A549 (cell line): ENCODE measurements around the gene HOMER1. TPM values are rescaled to one million over a fixed set of nuclear protein-coding genes. Genes with fewer than 3 reads are reported as not detected.

Source experiments
- ATAC-seq, 2 experiments: fragments of 200-7000 bp in 1 of 2; fragments of >200 bp in 1 of 2; cut with Nextera tagmentation in 1 of 2; cut with Tn5 transposase in 1 of 2; 3 replicates each; pipeline versions ENCODE4 v1.8.0 to v1.9.1; 2018 to 2020; ENCODE audit warnings: mild to moderate bottlenecking in 1 of 2, moderate library complexity in 1 of 2
- CTCF ChIA-PET: fragments of 300-600 bp; sonication (Branson Sonifier 250); formaldehyde crosslinking; extraction: SDS; loops from one replicate; lab custom pipeline; 2021; ENCODE audit warnings: antibody characterized with exemption, inconsistent platforms; lab: Yijun Ruan, JAX
- POLR2A ChIA-PET: fragments of 350-600 bp; formaldehyde crosslinking; extraction: SDS; loops from one replicate; lab custom pipeline; 2021; ENCODE audit warnings: antibody characterized with exemption, inconsistent platforms; lab: Yijun Ruan, JAX
- DNase-seq, 2 experiments: peaks; one replicate each; pipeline versions ENCODE4 v3.0.0 to v3.0.0-alpha.2; 2011 to 2016; ENCODE audit warnings: low read depth in 1 of 2, low spot score in 1 of 2
- FAIRE-seq: peaks from 2 replicates; lab custom pipeline; 2011; peaks lifted over from hg19 to GRCh38; lab: Jason Lieb, UNC
- H3K27ac ChIP-seq, 2 experiments: fragments of >200 bp; sonication (Bioruptor Twin); formaldehyde crosslinking; 3 replicates each; pipeline ENCODE4 v1.5.1; 2016 to 2017
- H3K4me1 ChIP-seq: fragments of >200 bp; sonication (Bioruptor Twin); formaldehyde crosslinking; 3 replicates; pipeline ENCODE4 v1.6.1; 2016
- H3K4me2 ChIP-seq: fragments of >200 bp; sonication (Bioruptor Twin); formaldehyde crosslinking; 3 replicates; pipeline ENCODE4 v1.6.1; 2016
- H3K4me3 ChIP-seq: fragments of >200 bp; sonication (Bioruptor Twin); formaldehyde crosslinking; 3 replicates; pipeline ENCODE4 v1.5.1; 2016
- H3K9me3 ChIP-seq: fragments of >200 bp; sonication (Bioruptor Twin); formaldehyde crosslinking; 3 replicates; pipeline ENCODE4 v1.6.1; 2016
- ATOH8 ChIP-seq: fragments of 250-450 bp; sonication (Bioruptor Pico); IDR thresholded peaks from 2 replicates; pipeline ENCODE4 v1.5.0; 2020; ENCODE audit warnings: low read depth, mild to moderate bottlenecking, moderate library complexity
- BCL3 ChIP-seq: fragments of >200 bp; sonication (Bioruptor Twin); formaldehyde crosslinking; IDR thresholded peaks from 3 replicates; pipeline ENCODE4 v1.6.1; 2016
- BHLHE40 ChIP-seq: IDR thresholded peaks from 2 replicates; pipeline ENCODE4 v1.6.1; 2012; ENCODE audit warnings: low read depth, low read length, inconsistent platforms
- CBX2 ChIP-seq: fragments of 200-600 bp; sonication (generic); IDR thresholded peaks from 2 replicates; pipeline ENCODE4 v1.6.1; 2016; ENCODE audit warnings: low read depth, mild to moderate bottlenecking, borderline replicate concordance
- CEBPB ChIP-seq, 2 experiments: fragments of >200 bp in 1 of 2; sonication (Bioruptor Twin) in 1 of 2; formaldehyde crosslinking in 1 of 2; IDR thresholded peaks; 2 replicates each; pipeline ENCODE4 v1.6.1; 2012 to 2016
- CHD2 ChIP-seq: fragments of 150-350 bp; IDR thresholded peaks from 2 replicates; pipeline ENCODE4 v1.6.1; 2014; ENCODE audit warnings: low read length; ENCODE audit not compliant: partially characterized antibody
- CTCF ChIP-seq: fragments of >200 bp; sonication (Bioruptor Twin); formaldehyde crosslinking; IDR thresholded peaks from 3 replicates; pipeline ENCODE4 v1.5.1; 2016
- ELK1 ChIP-seq: fragments of 150-350 bp; IDR thresholded peaks from 2 replicates; pipeline ENCODE4 v1.6.1; 2014; ENCODE audit warnings: low read depth, mild to moderate bottlenecking, low read length
- EP300 ChIP-seq, 2 experiments: fragments of >200 bp; sonication (Bioruptor Twin); formaldehyde crosslinking; IDR thresholded peaks; 2 replicates in 1 of 2; 3 replicates in 1 of 2; pipeline ENCODE4 v1.6.1; 2016 to 2017
- ESRRA ChIP-seq: fragments of 150-350 bp; IDR thresholded peaks from 2 replicates; pipeline ENCODE4 v1.6.1; 2014; ENCODE audit warnings: mild to moderate bottlenecking, low read length, borderline replicate concordance
- FOSL2 ChIP-seq, 2 experiments: fragments of 450-650 bp in 1 of 2; fragments of >200 bp in 1 of 2; sonication (Bioruptor Twin) in 1 of 2; formaldehyde crosslinking; IDR thresholded peaks; 2 replicates each; pipeline versions ENCODE4 v1.5.0 to v1.6.1; 2016 to 2020; ENCODE audit warnings: mild to moderate bottlenecking in 1 of 2, moderate library complexity in 1 of 2
- GATA3 ChIP-seq: IDR thresholded peaks from 2 replicates; pipeline ENCODE4 v1.6.1; 2012; ENCODE audit warnings: borderline replicate concordance
- HEYL ChIP-seq: fragments of 250-450 bp; sonication (Bioruptor Pico); IDR thresholded peaks from 2 replicates; pipeline ENCODE4 v1.8.0; 2021; ENCODE audit warnings: mild to moderate bottlenecking, moderate library complexity
- HOXA7 ChIP-seq: fragments of 250-450 bp; sonication (Bioruptor Pico); IDR thresholded peaks from 2 replicates; pipeline ENCODE4 v1.5.0; 2020; ENCODE audit warnings: mild to moderate bottlenecking, moderate library complexity
- JUN ChIP-seq, 2 experiments: fragments of >200 bp; sonication (Bioruptor Twin); formaldehyde crosslinking; IDR thresholded peaks; 2 replicates in 1 of 2; 3 replicates in 1 of 2; pipeline ENCODE4 v1.6.1; 2016 to 2017
- KDM5A ChIP-seq: fragments of 200-600 bp; sonication (generic); IDR thresholded peaks from 2 replicates; pipeline ENCODE4 v1.6.1; 2016; ENCODE audit warnings: antibody characterized with exemption, mild to moderate bottlenecking
- MAFK ChIP-seq: fragments of 450-650 bp; IDR thresholded peaks from 2 replicates; pipeline ENCODE4 v1.6.1; 2014; ENCODE audit not compliant: partially characterized antibody
- NPAS2 ChIP-seq: fragments of 250-450 bp; sonication (Bioruptor Pico); IDR thresholded peaks from 2 replicates; pipeline ENCODE4 v1.8.0; 2022; ENCODE audit warnings: mild to moderate bottlenecking, moderate library complexity, borderline replicate concordance
- PBX3 ChIP-seq: IDR thresholded peaks from 2 replicates; pipeline ENCODE4 v1.6.1; 2012
- POLR2A ChIP-seq: IDR thresholded peaks from 2 replicates; pipeline ENCODE4 v1.6.1; 2012; ENCODE audit warnings: mild to moderate bottlenecking, low read length
- POLR2AphosphoS2 ChIP-seq: conservative IDR thresholded peaks from 2 replicates; pipeline ENCODE4 v1.6.1; 2012; ENCODE audit warnings: low read length, improper control_type of control experiment, inconsistent platforms
- RARB ChIP-seq: fragments of 250-450 bp; sonication (Bioruptor Pico); IDR thresholded peaks from 2 replicates; pipeline ENCODE4 v1.8.0; 2021; ENCODE audit warnings: mild to moderate bottlenecking, moderate library complexity
- RFX5 ChIP-seq: fragments of 450-650 bp; IDR thresholded peaks from 2 replicates; pipeline ENCODE4 v1.7.1; 2014; ENCODE audit warnings: antibody characterized with exemption, mild to moderate bottlenecking, moderate library complexity
- SREBF2 ChIP-seq: fragments of 450-650 bp; IDR thresholded peaks from 2 replicates; pipeline ENCODE4 v1.6.1; 2014; ENCODE audit warnings: mild to moderate bottlenecking, moderate library complexity
- ZFP36 ChIP-seq: fragments of 450-650 bp; IDR thresholded peaks from 2 replicates; pipeline ENCODE4 v1.6.1; 2014; ENCODE audit warnings: borderline replicate concordance; ENCODE audit not compliant: partially characterized antibody
- WGBS: methylation state at CpG from one replicate; pipeline ENCODE4 v1.1.6; 2017; ENCODE audit errors: missing lambda C conversion rate; 5-methylcytosine and 5-hydroxymethylcytosine counted together
- polyA plus RNA-seq, 4 experiments: library from polyadenylated mRNA; depleted of rRNA in 3 of 4; stranded (reverse); fragments of >200 nt; fragmentation: RNase III in 1 of 4; extraction: RNeasy Plus Mini Kit Qiagen cat#74134 plus additional on column Dnase treatment in 1 of 4; gene quantifications; 2 replicates in 3 of 4; 3 replicates in 1 of 4; pipeline ENCODE4 v1.2.3, GENCODE V29; 2011 to 2017

HOMER1 gene
- polyA plus RNA-seq, 2 of the 4 experiments (the other 2 are of a cell fraction), result 6.0 to 9.3 TPM

GRCh38 chr5:79529110-79529509, 15.2 kb upstream of the HOMER1 start (continued):
- TF ChIP-seq SREBF2, result no peak
- TF ChIP-seq, all 56 proteins: peak for 0

- ChIA-PET POLR2A (no interaction called here), CTCF (interaction anchor here (0.5 to 1.5 kb wide), 2 partner anchors 16 to 70 kb away, joined by 3 read pairs; no protein-coding TSS in a partner anchor)
- Histone ChIP-seq H3K4me1 (no peaks in the 10 kb centered on the region), H3K4me3 (no peak overlapping the region), H3K27ac (no peak overlapping the region), H3K9me3 (peaks cover 16% of the 10 kb centered on the region), H3K4me2 (no peak overlapping the region)
- peak; percentile 23 for FAIRE-seq
- no peak for ATAC-seq
- no peak for DNase-seq
- 15% methylated on average over 1 of the region's 1 CpG for WGBS
- no peak for TF ChIP-seq MAFK
- TF ChIP-seq ZFP36, result no peak
- TF ChIP-seq EP300 (IDR thresholded peaks at IDR 0.05), result no peak
- TF ChIP-seq ESRRA, result no peak
- TF ChIP-seq CTCF, result no peak
- TF ChIP-seq BCL3, result no peak
Measured at GRCh38 chr5:79527431-79527830, 13.5 kb upstream of the HOMER1 start.

GRCh38 chr5:79526928-79527327, 13.0 kb upstream of the HOMER1 start:
- Histone ChIP-seq H3K4me2 (no peak overlapping the region), H3K27ac (no peak overlapping the region), H3K4me1 (no peaks in the 10 kb centered on the region), H3K9me3 (peaks cover 16% of the 10 kb centered on the region), H3K4me3 (no peak overlapping the region)
- ATAC-seq, result no peak
- CTCF ChIA-PET, result interaction anchor here (1.5 to 1.8 kb wide), 2 partner anchors 16 to 216 kb away, joined by 3 read pairs; no protein-coding TSS in a partner anchor
- 48% methylated on average over 5 of the region's 5 CpGs for WGBS
- POLR2A ChIA-PET, result no interaction called here
- TF ChIP-seq POLR2A (no peak), ATOH8 (CRISPR knock-in tag) (no peak), KDM5A (no peak), ESRRA (no peak), HOXA7 (CRISPR knock-in tag) (no peak), RARB (CRISPR knock-in tag) (no peak), JUN (IDR thresholded peaks at IDR 0.05) (no peak), BHLHE40 (no peak), PBX3 (no peak), POLR2AphosphoS2 (no peak), RFX5 (no peak), CHD2 (no peak), FOSL2 (IDR thresholded peaks at IDR 0.05) (no peak), FOSL2 (CRISPR knock-in tag; IDR thresholded peaks at IDR 0.05) (no peak), CBX2 (no peak), GATA3 (no peak), CTCF (no peak), CEBPB (IDR thresholded peaks at IDR 0.05) (no peak), NPAS2 (CRISPR knock-in tag) (no peak), ELK1 (no peak), HEYL (CRISPR knock-in tag) (no peak)
- no peak for FAIRE-seq
- no peak for DNase-seq
